ENCODE results near the gene SLC19A1. TPM values are rescaled to one million over a fixed set of nuclear protein-coding genes. Genes with fewer than 3 reads are reported as not detected.
A peak's percentile ranks its signal among the peaks of the same experiment; 100 is the strongest.

Gene SLC19A1
- total RNA-seq, 1 experiment from 2014 or later = 21.2 TPM

GRCh38 chr21:45558044-45558721, 15.9 kb upstream of the SLC19A1 start:
- no peak for DNase-seq (ENCODE audit: low spot score)

GRCh38 chr21:45557616-45558043, 15.4 kb upstream of the SLC19A1 start:
- no peak for DNase-seq (ENCODE audit: low spot score)

- DNase-seq (ENCODE audit: low spot score) = no peak
These were observed 14.7 kb upstream of the SLC19A1 start for GRCh38 chr21:45556645-45557615.

- DNase-seq (ENCODE audit: low spot score) = no peak
These were observed 14.0 kb upstream of the SLC19A1 start for GRCh38 chr21:45556302-45556644.

GRCh38 chr21:45555557-45556301, 13.5 kb upstream of the SLC19A1 start:
- DNase-seq (ENCODE audit: low spot score) = peak; percentile 81

GRCh38 chr21:45555251-45555556, 13.0 kb upstream of the SLC19A1 start:
- no peak for DNase-seq (ENCODE audit: low spot score)

- DNase-seq (ENCODE audit: low spot score) = peak; percentile 46
These were observed 12.4 kb upstream of the SLC19A1 start for GRCh38 chr21:45554477-45555175.

GRCh38 chr21:45552696-45553391, 10.6 kb upstream of the SLC19A1 start:
- no peak for DNase-seq (ENCODE audit: low spot score)

GRCh38 chr21:45551783-45552695, 9.8 kb upstream of the SLC19A1 start:
- no peak for DNase-seq (ENCODE audit: low spot score)

- peak; percentile 88 for DNase-seq (ENCODE audit: low spot score)
These were observed 9.1 kb upstream of the SLC19A1 start for GRCh38 chr21:45551316-45551715.

- no peak for DNase-seq (ENCODE audit: low spot score)
These were observed 8.4 kb upstream of the SLC19A1 start for GRCh38 chr21:45550522-45551210.

- no peak for DNase-seq (ENCODE audit: low spot score)
These were observed 7.6 kb upstream of the SLC19A1 start for GRCh38 chr21:45549626-45550463.

- DNase-seq (ENCODE audit: low spot score) = no peak
These were observed 6.7 kb upstream of the SLC19A1 start for GRCh38 chr21:45548711-45549491.

- DNase-seq (ENCODE audit: low spot score) = no peak
These were observed 5.3 kb upstream of the SLC19A1 start for GRCh38 chr21:45547545-45547900.

- DNase-seq (ENCODE audit: low spot score) = no peak
These were observed 4.7 kb upstream of the SLC19A1 start for GRCh38 chr21:45546636-45547544.

GRCh38 chr21:45545691-45546531, 3.7 kb upstream of the SLC19A1 start:
- no peak for DNase-seq (ENCODE audit: low spot score)

Measured in A172 (cell line).